Measurements from ENCODE around the gene ATG16L1. TPM values are rescaled to one million over a fixed set of nuclear protein-coding genes. Genes with fewer than 3 reads are reported as not detected.

ATG16L1 gene
- total RNA-seq, 3 donors from 2014 or later (not counting 1 experiment from before 2014, with no cell fraction given): 106 to 142 (median 117) TPM

- no peaks in the 10 kb centered on the region for H3K27me3 Mint-ChIP-seq (ENCODE audit: low read depth in 2 of 2)
- H3K36me3 Mint-ChIP-seq: no peaks in the 10 kb centered on the region
- TF ChIP-seq CTCF (IDR thresholded peaks at IDR 0.05): no peak
- H3K27ac Mint-ChIP-seq: no peak overlapping the region
- intact Hi-C loops (cut with micrococcal nuclease): no loop called here
- H3K4me1 Mint-ChIP-seq: peaks cover 11 to 16% of the 10 kb centered on the region in 2 donors
- no peaks in the 10 kb centered on the region for H3K9me3 Mint-ChIP-seq
- Histone ChIP-seq H3K36me3 (ENCODE audit: control insufficient read depth, insufficient read depth, low read length) (no peaks in the 10 kb centered on the region), H3K27ac (ENCODE audit: low read length) (no peak overlapping the region), H3K4me1 (ENCODE audit: control insufficient read depth, insufficient read depth, low read length) (peaks cover 15% of the 10 kb centered on the region), H3K27me3 (ENCODE audit: control insufficient read depth, insufficient read depth, low read length) (no peaks in the 10 kb centered on the region), H3K4me3 (ENCODE audit: low read length) (no peak overlapping the region), H3K9me3 (ENCODE audit: control insufficient read depth, insufficient read depth, low read length) (no peaks in the 10 kb centered on the region)
- WGBS (ENCODE audit: insufficient coverage): 97% methylated on average over 17 of the region's 17 CpGs
- ATAC-seq: no peak
- no peak for DNase-seq
- no peak overlapping the region for H3K4me3 Mint-ChIP-seq
Measured at GRCh38 chr2:233320470-233320869, 69.0 kb downstream of the ATG16L1 start.

- DNase-seq: no peak
- Histone ChIP-seq H3K4me3 (ENCODE audit: low read length) (no peak overlapping the region), H3K27ac (ENCODE audit: low read length) (no peak overlapping the region), H3K27me3 (ENCODE audit: control insufficient read depth, insufficient read depth, low read length) (no peaks in the 10 kb centered on the region), H3K36me3 (ENCODE audit: control insufficient read depth, insufficient read depth, low read length) (no peaks in the 10 kb centered on the region), H3K9me3 (ENCODE audit: control insufficient read depth, insufficient read depth, low read length) (no peaks in the 10 kb centered on the region), H3K4me1 (ENCODE audit: control insufficient read depth, insufficient read depth, low read length) (peaks cover 15% of the 10 kb centered on the region)
- Mint-ChIP-seq H3K27ac (peak overlapping the region; percentile 20 to 37), H3K27me3 (ENCODE audit: low read depth in 2 of 2) (no peaks in the 10 kb centered on the region), H3K9me3 (no peaks in the 10 kb centered on the region), H3K4me3 (peak overlapping the region; percentile 28), H3K36me3 (no peaks in the 10 kb centered on the region), H3K4me1 (peaks cover 11 to 16% of the 10 kb centered on the region in 2 donors)
- intact Hi-C loops (cut with micrococcal nuclease): no loop called here
- WGBS (ENCODE audit: insufficient coverage): 93% methylated on average over 6 of the region's 6 CpGs
- TF ChIP-seq CTCF (IDR thresholded peaks at IDR 0.05): no peak
- no peak for ATAC-seq
Measured at GRCh38 chr2:233321166-233321565, 69.7 kb downstream of the ATG16L1 start.

GRCh38 chr2:233323851-233324250 lies 72.4 kb downstream of the ATG16L1 start:
- intact Hi-C loops (cut with micrococcal nuclease): no loop called here
- H3K4me3 ChIP-seq (ENCODE audit: low read length): no peak overlapping the region
- Mint-ChIP-seq H3K9me3 (no peaks in the 10 kb centered on the region), H3K36me3 (no peaks in the 10 kb centered on the region), H3K27ac (no peak overlapping the region), H3K27me3 (ENCODE audit: low read depth in 2 of 2) (no peaks in the 10 kb centered on the region), H3K4me1 (peaks cover 16 to 20% of the 10 kb centered on the region in 2 donors), H3K4me3 (no peak overlapping the region)
- H3K27ac ChIP-seq (ENCODE audit: low read length): no peak overlapping the region
- TF ChIP-seq CTCF (IDR thresholded peaks at IDR 0.05): no peak
- H3K36me3 ChIP-seq (ENCODE audit: control insufficient read depth, insufficient read depth, low read length): no peaks in the 10 kb centered on the region
- ATAC-seq: no peak
- H3K4me1 ChIP-seq (ENCODE audit: control insufficient read depth, insufficient read depth, low read length): peaks cover 15% of the 10 kb centered on the region
- 94% methylated on average over 8 of the region's 8 CpGs for WGBS (ENCODE audit: insufficient coverage)
- no peaks in the 10 kb centered on the region for H3K9me3 ChIP-seq (ENCODE audit: control insufficient read depth, insufficient read depth, low read length)
- no peaks in the 10 kb centered on the region for H3K27me3 ChIP-seq (ENCODE audit: control insufficient read depth, insufficient read depth, low read length)
- no peak for DNase-seq

GRCh38 chr2:233325256-233325655 lies 73.8 kb downstream of the ATG16L1 start:
- no peak for TF ChIP-seq CTCF (IDR thresholded peaks at IDR 0.05)
- H3K4me1 Mint-ChIP-seq: peaks cover 16 to 33% of the 10 kb centered on the region in 2 donors
- no peak overlapping the region for H3K4me3 Mint-ChIP-seq
- DNase-seq (no peak), ATAC-seq (no peak)
- intact Hi-C loops (cut with micrococcal nuclease): no loop called here
- no peak overlapping the region for H3K27ac ChIP-seq (ENCODE audit: low read length)
- no peaks in the 10 kb centered on the region for H3K36me3 ChIP-seq (ENCODE audit: control insufficient read depth, insufficient read depth, low read length)
- no peaks in the 10 kb centered on the region for H3K9me3 ChIP-seq (ENCODE audit: control insufficient read depth, insufficient read depth, low read length)
- H3K27me3 Mint-ChIP-seq (ENCODE audit: low read depth in 2 of 2): no peaks in the 10 kb centered on the region
- H3K4me3 ChIP-seq (ENCODE audit: low read length): no peak overlapping the region
- H3K36me3 Mint-ChIP-seq: no peaks in the 10 kb centered on the region
- 89% methylated on average over 4 of the region's 4 CpGs for WGBS (ENCODE audit: insufficient coverage)
- H3K4me1 ChIP-seq (ENCODE audit: control insufficient read depth, insufficient read depth, low read length): peaks cover 21% of the 10 kb centered on the region
- H3K27ac Mint-ChIP-seq: no peak overlapping the region
- H3K9me3 Mint-ChIP-seq: no peaks in the 10 kb centered on the region
- no peaks in the 10 kb centered on the region for H3K27me3 ChIP-seq (ENCODE audit: control insufficient read depth, insufficient read depth, low read length)

All from natural killer cell (primary cell).